Measurements from ENCODE around the gene XRRA1. TPM values are rescaled to one million over a fixed set of nuclear protein-coding genes. Genes with fewer than 3 reads are reported as not detected.

XRRA1 gene, protein sequence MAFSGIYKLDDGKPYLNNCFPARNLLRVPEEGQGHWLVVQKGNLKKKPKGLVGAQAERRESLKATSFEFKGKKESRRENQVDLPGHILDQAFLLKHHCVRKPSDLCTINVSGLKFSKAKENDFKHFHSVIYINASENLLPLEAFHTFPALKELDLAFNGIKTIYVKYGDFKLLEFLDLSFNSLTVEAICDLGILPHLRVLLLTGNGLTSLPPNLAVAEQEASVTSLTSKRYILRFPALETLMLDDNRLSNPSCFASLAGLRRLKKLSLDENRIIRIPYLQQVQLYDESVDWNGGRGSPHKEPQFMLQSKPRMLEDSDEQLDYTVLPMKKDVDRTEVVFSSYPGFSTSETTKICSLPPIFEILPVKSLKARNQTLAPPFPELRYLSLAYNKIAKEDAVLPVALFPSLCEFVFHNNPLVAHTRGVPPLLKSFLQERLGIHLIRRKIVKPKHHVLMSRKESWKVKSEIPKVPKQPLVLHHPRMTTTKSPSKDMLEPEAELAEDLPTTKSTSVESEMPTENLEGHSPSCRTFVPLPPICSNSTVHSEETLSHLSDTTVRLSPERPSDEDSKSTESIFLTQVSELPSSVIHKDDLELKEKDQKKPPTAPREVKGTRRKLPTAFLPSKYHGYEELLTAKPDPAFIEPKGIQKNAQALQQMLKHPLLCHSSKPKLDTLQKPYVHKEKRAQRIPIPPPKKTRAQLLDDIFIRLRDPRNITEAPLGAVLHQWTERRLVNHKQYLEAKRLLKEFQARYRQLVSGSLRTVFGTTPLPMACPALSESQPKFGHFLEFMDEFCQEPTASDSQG
- 17.8 and 27.1 TPM in 2 replicates for total RNA-seq

DNA sequence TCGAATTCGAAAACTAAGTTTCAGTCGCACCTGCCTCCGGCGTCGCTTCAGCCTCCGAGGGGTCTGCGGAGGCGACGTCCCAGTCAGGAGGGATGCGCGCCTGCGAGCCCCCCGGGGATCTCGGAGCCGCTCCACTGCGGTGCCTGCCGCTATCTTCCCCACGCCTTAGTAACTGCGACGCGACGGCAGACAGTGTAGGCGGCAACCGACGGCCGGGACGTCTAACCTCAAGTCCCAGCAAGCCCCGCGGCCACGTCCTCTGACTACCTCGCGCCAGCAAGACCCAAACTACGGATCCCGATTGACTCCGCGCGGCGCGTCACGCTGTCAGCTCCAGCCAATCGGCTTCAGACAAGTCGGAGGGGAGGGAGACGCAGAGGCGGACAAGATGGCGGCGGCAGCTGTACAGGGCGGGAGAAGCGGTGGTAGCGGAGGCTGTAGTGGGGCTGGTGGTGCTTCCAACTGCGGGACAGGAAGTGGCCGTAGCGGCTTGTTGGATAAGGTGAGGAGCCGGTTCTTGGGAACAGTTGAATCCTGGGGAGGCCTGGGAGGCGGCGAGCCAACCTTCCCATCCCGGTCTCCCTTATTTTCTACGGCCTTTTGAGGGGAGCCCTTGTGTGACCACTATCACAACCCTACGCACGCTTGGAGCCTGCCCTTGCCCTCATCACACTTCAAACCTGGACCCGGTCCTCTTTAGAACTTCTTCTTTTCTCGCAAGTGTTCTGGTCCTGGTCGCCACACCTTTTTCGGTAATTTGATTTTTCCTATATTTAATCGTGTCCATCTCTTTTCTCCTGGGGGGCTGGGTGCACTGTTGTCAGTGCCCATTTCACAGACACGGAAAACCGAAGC lies at the start of gene XRRA1, which contains the start of gene SPCS2:
TSS of gene XRRA1 (minus strand) at position 194 of the 855 bp plus-strand sequence. CDS start 8,213 bp downstream, outside the sequence.
TSS of gene SPCS2 (plus strand) at position 369 of the 855 bp plus-strand sequence. CDS start at position 389, 20 bp downstream.

DNA sequence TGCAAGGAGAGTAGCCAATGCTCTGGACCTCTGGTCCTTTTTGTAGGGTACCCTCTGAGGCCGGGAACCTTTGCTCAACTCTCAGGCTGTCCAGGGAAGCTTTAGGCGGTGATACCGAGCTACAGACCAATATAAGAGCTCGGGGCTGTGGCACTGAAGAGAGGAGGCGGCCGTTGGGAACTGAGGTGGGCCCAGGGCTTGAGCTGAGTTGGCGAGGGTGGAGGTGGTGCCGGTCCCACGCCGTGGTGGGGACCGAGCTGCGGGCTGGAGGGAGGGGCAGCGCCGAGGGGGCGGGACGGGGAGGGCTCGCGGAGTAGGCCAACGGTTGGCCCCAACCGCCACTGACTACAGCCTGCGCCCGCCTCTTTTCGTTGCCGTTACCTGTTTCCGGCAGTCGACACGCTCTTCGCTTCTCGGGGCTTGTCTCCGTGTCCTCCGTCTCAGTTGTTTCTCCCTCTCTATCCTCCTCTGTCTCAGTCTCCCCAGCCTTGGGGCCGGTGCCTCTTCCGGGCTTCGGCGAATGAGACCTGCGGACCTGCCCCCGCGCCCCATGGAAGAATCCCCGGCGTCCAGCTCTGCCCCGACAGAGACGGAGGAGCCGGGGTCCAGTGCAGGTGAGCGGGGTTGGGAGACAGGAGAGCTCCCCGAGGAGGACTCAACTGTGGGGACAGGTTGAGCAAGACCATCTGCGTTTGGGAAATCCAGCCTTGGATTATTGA lies 39.8 kb upstream of the XRRA1 start, which contains the start of gene NEU3:
TSS of gene NEU3 (plus strand) at position 393 of the 719 bp plus-strand sequence. CDS start at position 521, 128 bp downstream.

Small RNAs within 50 kb of the gene (small RNA-seq; reads per million reads assigned to genes)
- gene RN7SL239P (ENCODE audit: low replicate concordance) (not detected), gene RNU6-216P (ENCODE audit: low replicate concordance) (not detected)

Other genes with a start within 250 kb of the XRRA1 start
- not detected in 2 replicates for gene CHRDL2, start 217.7 kb downstream of the XRRA1 start, total RNA-seq
- 14.9 and 28.5 TPM in 2 replicates for gene RNF169, start 200.2 kb downstream of the XRRA1 start, total RNA-seq
- gene SPCS2, start 175 bp upstream of the XRRA1 start, total RNA-seq = 13.7 and 47.3 TPM in 2 replicates
- 2.4 and 8.2 TPM in 2 replicates for gene NEU3, start 39.8 kb upstream of the XRRA1 start, total RNA-seq
- not detected in 2 replicates for gene OR2AT4, start 147.8 kb upstream of the XRRA1 start, total RNA-seq
- gene SLCO2B1, start 202.0 kb upstream of the XRRA1 start, total RNA-seq = 0.29 and 0.66 TPM in 2 replicates